Memory B cell (primary cell): ENCODE measurements around the gene UNC13B.

Experiments
- ATAC-seq: fragments of 150-1000 bp; cut with Tn5 transposase; 2 replicates; pipeline ENCODE4 v1.10.0; 2021; ENCODE audit warnings: low read depth, mild to moderate bottlenecking, moderate library complexity
- DNase-seq, 2 donors: peaks; one replicate each; pipeline ENCODE4 v3.0.0; 2022; ENCODE audit warnings: low spot score in 2 of 2
- H3K27ac Mint-ChIP-seq: one replicate; pipeline ENCODE4 v1.8.0; 2022; ENCODE audit warnings: mild to moderate bottlenecking, moderate library complexity, mixed read lengths
- H3K27me3 Mint-ChIP-seq: one replicate; pipeline ENCODE4 v1.8.0; 2022; ENCODE audit warnings: mixed read lengths
- H3K36me3 Mint-ChIP-seq: one replicate; pipeline ENCODE4 v1.8.0; 2022; ENCODE audit warnings: mild to moderate bottlenecking, mixed read lengths
- H3K4me1 Mint-ChIP-seq: one replicate; pipeline ENCODE4 v1.8.0; 2022; ENCODE audit warnings: mixed read lengths
- H3K4me3 Mint-ChIP-seq: one replicate; pipeline ENCODE4 v1.8.0; 2022; ENCODE audit warnings: mild to moderate bottlenecking, moderate library complexity, mixed read lengths
- H3K9me3 Mint-ChIP-seq: one replicate; pipeline ENCODE4 v1.8.0; 2022; ENCODE audit warnings: mixed read lengths

UNC13B gene

GRCh38 chr9:35355939-35356338, 194.1 kb downstream of the UNC13B start:
- no peak for ATAC-seq
- Mint-ChIP-seq H3K4me1 (no peaks in the 10 kb centered on the region), H3K4me3 (no peak overlapping the region), H3K36me3 (no peaks in the 10 kb centered on the region), H3K9me3 (no peaks in the 10 kb centered on the region), H3K27ac (no peak overlapping the region), H3K27me3 (peaks cover 2% of the 10 kb centered on the region)
- DNase-seq = no peak

- Mint-ChIP-seq H3K36me3 (no peaks in the 10 kb centered on the region), H3K27me3 (peaks cover 2% of the 10 kb centered on the region), H3K9me3 (no peaks in the 10 kb centered on the region), H3K4me1 (no peaks in the 10 kb centered on the region), H3K4me3 (no peak overlapping the region), H3K27ac (no peak overlapping the region)
- DNase-seq (no peak), ATAC-seq (no peak)
Observed at GRCh38 chr9:35357116-35357515, 195.3 kb downstream of the UNC13B start.

- H3K27me3 Mint-ChIP-seq = peaks cover 2% of the 10 kb centered on the region
- DNase-seq (no peak), ATAC-seq (no peak)
- no peaks in the 10 kb centered on the region for H3K4me1 Mint-ChIP-seq
- H3K9me3 Mint-ChIP-seq = no peaks in the 10 kb centered on the region
- H3K27ac Mint-ChIP-seq = no peak overlapping the region
- no peaks in the 10 kb centered on the region for H3K36me3 Mint-ChIP-seq
- H3K4me3 Mint-ChIP-seq = no peak overlapping the region
Observed at GRCh38 chr9:35357826-35358225, 196.0 kb downstream of the UNC13B start.

- DNase-seq = no peak
- no peak overlapping the region for H3K4me3 Mint-ChIP-seq
- no peak for ATAC-seq
- no peaks in the 10 kb centered on the region for H3K4me1 Mint-ChIP-seq
- no peaks in the 10 kb centered on the region for H3K9me3 Mint-ChIP-seq
- H3K36me3 Mint-ChIP-seq = no peaks in the 10 kb centered on the region
- H3K27me3 Mint-ChIP-seq = peaks cover 3% of the 10 kb centered on the region
- H3K27ac Mint-ChIP-seq = no peak overlapping the region
Observed at GRCh38 chr9:35364817-35365585, 203.2 kb downstream of the UNC13B start.

- Mint-ChIP-seq H3K27ac (no peak overlapping the region), H3K36me3 (no peaks in the 10 kb centered on the region), H3K9me3 (no peaks in the 10 kb centered on the region), H3K4me3 (no peak overlapping the region), H3K4me1 (no peaks in the 10 kb centered on the region), H3K27me3 (peaks cover 7% of the 10 kb centered on the region)
- no peak for DNase-seq
- no peak for ATAC-seq
Observed at GRCh38 chr9:35366627-35367026, 204.8 kb downstream of the UNC13B start.

GRCh38 chr9:35367451-35367850, 205.6 kb downstream of the UNC13B start:
- ATAC-seq = no peak
- Mint-ChIP-seq H3K27me3 (peaks cover 9% of the 10 kb centered on the region), H3K9me3 (no peaks in the 10 kb centered on the region), H3K4me1 (no peaks in the 10 kb centered on the region), H3K36me3 (no peaks in the 10 kb centered on the region), H3K27ac (no peak overlapping the region), H3K4me3 (no peak overlapping the region)
- no peak for DNase-seq

GRCh38 chr9:35370241-35370640, 208.4 kb downstream of the UNC13B start:
- H3K9me3 Mint-ChIP-seq = no peaks in the 10 kb centered on the region
- no peak overlapping the region for H3K4me3 Mint-ChIP-seq
- H3K27me3 Mint-ChIP-seq = peaks cover 9% of the 10 kb centered on the region
- H3K4me1 Mint-ChIP-seq = no peaks in the 10 kb centered on the region
- DNase-seq (no peak), ATAC-seq (no peak)
- H3K27ac Mint-ChIP-seq = no peak overlapping the region
- H3K36me3 Mint-ChIP-seq = no peaks in the 10 kb centered on the region

- H3K9me3 Mint-ChIP-seq = no peaks in the 10 kb centered on the region
- peaks cover 9% of the 10 kb centered on the region for H3K27me3 Mint-ChIP-seq
- ATAC-seq (no peak), DNase-seq (no peak)
- no peak overlapping the region for H3K4me3 Mint-ChIP-seq
- H3K36me3 Mint-ChIP-seq = no peaks in the 10 kb centered on the region
- H3K27ac Mint-ChIP-seq = no peak overlapping the region
- no peaks in the 10 kb centered on the region for H3K4me1 Mint-ChIP-seq
Observed at GRCh38 chr9:35374436-35374835, 212.6 kb downstream of the UNC13B start.

GRCh38 chr9:35374910-35375309, 213.1 kb downstream of the UNC13B start:
- ATAC-seq (no peak), DNase-seq (no peak)
- H3K4me3 Mint-ChIP-seq = no peak overlapping the region
- H3K36me3 Mint-ChIP-seq = no peaks in the 10 kb centered on the region
- H3K27ac Mint-ChIP-seq = no peak overlapping the region
- peaks cover 9% of the 10 kb centered on the region for H3K27me3 Mint-ChIP-seq
- no peaks in the 10 kb centered on the region for H3K9me3 Mint-ChIP-seq
- no peaks in the 10 kb centered on the region for H3K4me1 Mint-ChIP-seq

GRCh38 chr9:35380039-35380438, 218.2 kb downstream of the UNC13B start:
- H3K4me3 Mint-ChIP-seq = no peak overlapping the region
- H3K27ac Mint-ChIP-seq = no peak overlapping the region
- ATAC-seq (no peak), DNase-seq (no peak)
- no peaks in the 10 kb centered on the region for H3K4me1 Mint-ChIP-seq
- no peaks in the 10 kb centered on the region for H3K9me3 Mint-ChIP-seq
- no peaks in the 10 kb centered on the region for H3K36me3 Mint-ChIP-seq
- H3K27me3 Mint-ChIP-seq = peaks cover 2% of the 10 kb centered on the region

- no peak for DNase-seq
- H3K27me3 Mint-ChIP-seq = peaks cover 4% of the 10 kb centered on the region
- no peaks in the 10 kb centered on the region for H3K4me1 Mint-ChIP-seq
- no peaks in the 10 kb centered on the region for H3K36me3 Mint-ChIP-seq
- no peak overlapping the region for H3K27ac Mint-ChIP-seq
- no peaks in the 10 kb centered on the region for H3K9me3 Mint-ChIP-seq
- no peak for ATAC-seq
- H3K4me3 Mint-ChIP-seq = no peak overlapping the region
Observed at GRCh38 chr9:35380619-35381018, 218.8 kb downstream of the UNC13B start.

- Mint-ChIP-seq H3K27ac (no peak overlapping the region), H3K4me1 (no peaks in the 10 kb centered on the region), H3K4me3 (no peak overlapping the region), H3K27me3 (peaks cover 10% of the 10 kb centered on the region), H3K9me3 (no peaks in the 10 kb centered on the region), H3K36me3 (no peaks in the 10 kb centered on the region)
- no peak for ATAC-seq
- DNase-seq = no peak
Observed at GRCh38 chr9:35385042-35385441, 223.2 kb downstream of the UNC13B start.

- no peak for ATAC-seq
- Mint-ChIP-seq H3K9me3 (no peaks in the 10 kb centered on the region), H3K27me3 (peaks cover 8% of the 10 kb centered on the region), H3K27ac (no peak overlapping the region), H3K36me3 (no peaks in the 10 kb centered on the region), H3K4me3 (no peak overlapping the region), H3K4me1 (no peaks in the 10 kb centered on the region)
- DNase-seq = no peak
Observed at GRCh38 chr9:35395076-35395705, 233.4 kb downstream of the UNC13B start.

- no peaks in the 10 kb centered on the region for H3K9me3 Mint-ChIP-seq
- H3K27me3 Mint-ChIP-seq = peaks cover 7% of the 10 kb centered on the region
- no peak for ATAC-seq
Observed at GRCh38 chr9:35395706-35396101, 233.9 kb downstream of the UNC13B start.

More at GRCh38 chr9:35395706-35396101, 233.9 kb downstream of the UNC13B start:
- H3K36me3 Mint-ChIP-seq = no peaks in the 10 kb centered on the region
- H3K4me3 Mint-ChIP-seq = no peak overlapping the region
- no peaks in the 10 kb centered on the region for H3K4me1 Mint-ChIP-seq
- no peak for DNase-seq
- H3K27ac Mint-ChIP-seq = no peak overlapping the region
